HG03103 (cell line): Measurements from ENCODE around the gene ZBTB40.

Source experiments
- ATAC-seq: cut with Tn5 transposase; IDR thresholded peaks from one replicate; pipeline ENCODE4 v1.9.1; 2021; ENCODE audit warnings: low read depth; ENCODE audit not compliant: unreplicated experiment

The ZBTB40 gene

GRCh38 chr1:22496536-22497160, 45.0 kb downstream of the ZBTB40 start:
- no peak for ATAC-seq

DNA sequence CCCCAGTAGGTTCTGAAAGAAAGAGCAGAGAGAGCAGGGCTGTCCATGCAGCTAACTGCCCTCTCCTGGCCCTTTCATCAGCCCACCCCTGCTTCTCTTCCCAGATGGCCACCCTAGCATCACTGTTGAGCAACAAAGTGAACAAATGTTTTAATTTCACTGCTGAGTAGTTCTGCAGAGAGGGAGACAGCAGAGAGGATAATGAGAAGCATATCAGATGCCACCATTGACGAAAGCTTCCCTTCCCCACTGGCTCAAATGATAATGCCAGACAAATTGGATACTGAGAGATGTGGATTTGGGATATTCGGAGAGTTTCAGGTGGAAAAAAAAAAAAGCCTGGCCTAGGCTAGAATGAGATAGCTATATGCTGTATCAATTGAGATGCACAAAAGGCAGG, 46.8 kb downstream of the ZBTB40 start:
- no peak for ATAC-seq

- no peak for ATAC-seq
Measured at GRCh38 chr1:22500058-22500457, 48.4 kb downstream of the ZBTB40 start.

DNA sequence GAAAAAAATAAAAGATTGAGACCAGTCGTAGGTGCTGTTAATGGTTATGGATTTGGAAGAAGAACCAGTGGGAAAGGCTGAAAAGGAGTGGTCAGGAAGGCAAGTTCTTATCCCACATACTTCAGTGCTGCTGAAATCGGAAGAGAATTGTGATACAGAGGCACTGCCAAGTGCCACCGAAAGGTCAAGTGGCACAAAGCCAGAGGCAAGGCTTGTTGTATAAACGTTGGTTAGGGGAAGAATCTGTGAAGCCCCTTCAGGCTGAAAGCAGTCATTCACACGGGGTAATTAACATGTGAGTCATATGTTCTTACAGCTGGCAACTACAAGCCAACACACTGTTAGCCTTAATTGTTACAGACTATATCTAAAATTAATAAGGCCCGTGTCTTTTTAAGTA, 48.8 kb downstream of the ZBTB40 start:
- no peak for ATAC-seq

DNA sequence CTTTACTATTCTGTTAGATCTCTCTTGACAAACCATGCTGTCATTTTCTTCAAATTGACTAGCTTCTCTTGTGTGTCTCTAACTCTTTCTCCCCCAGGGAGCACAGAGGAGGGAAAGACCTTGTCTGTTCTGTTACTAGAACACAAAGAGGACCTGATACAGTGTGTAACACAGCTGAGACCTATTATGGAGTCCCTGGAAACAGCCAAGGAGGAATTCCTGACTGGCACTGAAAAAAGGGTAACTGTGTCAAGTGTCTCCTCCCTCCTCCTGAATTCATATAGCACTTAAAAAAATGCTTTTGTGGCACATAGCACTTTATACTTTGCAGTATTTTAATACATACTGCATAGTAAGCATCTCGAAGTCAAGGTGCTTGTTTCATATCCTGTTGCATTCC, 50.6 kb downstream of the ZBTB40 start:
- no peak for ATAC-seq

DNA sequence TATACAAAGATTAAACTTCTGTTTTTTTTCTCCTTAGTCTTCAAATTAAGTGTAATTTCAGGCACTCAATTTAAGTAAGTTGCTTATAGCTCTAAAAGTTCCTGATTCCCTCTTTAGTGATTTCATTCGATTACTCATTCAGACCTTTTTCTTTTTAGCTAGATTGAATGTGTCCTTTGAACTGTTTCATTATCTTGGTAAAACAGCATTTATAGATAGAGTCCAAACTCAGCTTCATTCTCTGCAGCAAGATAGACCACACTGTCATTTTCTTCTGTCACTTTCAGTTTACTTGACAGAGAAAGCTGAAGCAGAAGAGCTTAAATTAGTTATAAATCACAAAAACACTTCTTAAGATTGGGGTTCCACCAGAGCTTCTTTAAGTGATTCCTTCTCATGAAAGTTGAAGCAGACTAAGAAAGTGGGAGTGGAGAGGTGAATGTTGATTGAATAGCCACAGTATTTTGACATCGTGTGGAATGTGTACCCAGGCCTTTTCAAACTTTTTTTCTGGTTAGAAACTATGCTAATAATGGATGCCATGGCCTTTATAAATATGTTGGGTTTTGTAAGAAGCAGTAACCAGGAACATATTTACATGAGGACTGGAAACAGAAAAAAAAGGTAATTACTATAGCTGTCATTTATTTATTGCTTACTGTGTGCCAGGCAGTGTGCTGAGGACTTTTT, 52.2 kb downstream of the ZBTB40 start:
- ATAC-seq: no peak

- ATAC-seq: no peak
Measured at GRCh38 chr1:22506130-22506692, 54.6 kb downstream of the ZBTB40 start.

DNA sequence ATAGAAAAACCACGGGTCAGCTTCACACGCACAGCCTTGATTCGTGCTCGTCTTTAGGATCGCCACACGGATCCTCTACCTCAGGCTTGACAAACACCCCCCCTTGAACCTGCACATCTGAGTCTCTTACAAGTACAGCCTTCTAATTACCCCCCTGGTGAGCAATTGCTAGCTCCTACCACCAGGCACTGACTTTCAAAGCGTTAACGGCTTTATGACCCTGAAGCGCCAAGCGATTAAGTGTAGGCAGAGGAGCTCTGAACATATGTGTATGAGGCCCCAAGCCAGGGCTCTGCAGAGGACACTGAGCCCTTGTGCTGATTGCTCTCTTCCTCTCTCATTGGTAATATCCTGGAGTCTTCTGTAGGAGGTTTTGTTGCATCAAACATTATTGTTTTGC, 55.9 kb downstream of the ZBTB40 start:
- no peak for ATAC-seq

DNA sequence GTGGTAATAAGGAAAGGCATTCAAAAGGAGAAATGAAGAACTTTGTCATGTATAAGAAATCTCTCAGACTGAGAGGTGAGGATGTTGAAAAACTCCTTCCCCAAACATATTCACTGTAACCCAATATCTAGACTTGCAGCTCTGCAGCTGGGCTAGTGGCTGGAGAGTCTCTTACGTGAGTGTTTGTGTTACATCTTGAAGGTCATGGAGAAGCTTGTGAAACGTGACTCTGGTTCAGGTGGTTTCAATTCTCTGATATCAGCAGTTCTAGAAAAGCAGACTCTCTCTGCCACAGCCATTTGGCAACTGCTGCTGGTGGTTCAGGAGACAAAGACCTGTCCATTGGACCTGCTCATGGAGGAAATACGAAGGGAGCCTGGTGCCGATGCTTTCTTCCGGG, 56.7 kb downstream of the ZBTB40 start:
- no peak for ATAC-seq

DNA sequence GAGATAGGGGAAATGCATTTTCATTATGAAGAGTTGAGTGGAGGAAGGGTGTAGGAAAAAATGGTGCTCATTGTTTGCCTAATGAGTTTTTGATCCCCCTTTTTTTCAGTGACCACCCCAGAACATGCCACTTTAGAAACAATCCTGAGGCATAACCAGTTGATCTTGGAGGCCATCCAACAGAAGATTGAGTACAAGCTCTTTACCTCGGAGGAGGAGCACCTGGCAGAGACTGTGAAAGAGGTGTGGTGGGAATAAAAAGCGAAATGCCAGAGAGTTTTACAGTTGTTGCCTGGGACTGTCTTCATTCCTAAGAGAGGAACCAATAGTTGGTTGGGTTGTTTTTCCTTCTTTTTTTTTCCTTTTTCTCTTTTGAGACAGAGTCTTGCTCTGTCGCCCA, 57.3 kb downstream of the ZBTB40 start:
- ATAC-seq: no peak

DNA sequence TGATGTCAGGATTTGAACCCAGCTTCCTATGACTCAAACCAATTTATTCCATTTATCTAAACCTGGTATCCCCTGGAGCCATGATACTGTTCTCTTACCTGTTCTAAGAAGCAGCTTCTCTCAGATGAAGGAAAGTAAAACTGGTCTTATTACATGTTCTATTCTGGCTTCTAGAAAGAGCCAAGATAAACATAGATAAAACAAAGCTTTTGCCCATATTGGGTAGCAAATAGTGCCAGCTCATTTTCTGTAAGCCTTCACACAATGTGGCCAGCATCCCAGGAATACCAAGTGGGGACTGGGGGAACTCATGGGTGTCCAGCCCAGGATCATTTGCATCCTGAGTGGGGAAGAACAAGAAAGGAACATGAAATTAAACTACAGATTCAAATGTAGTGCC, 58.2 kb downstream of the ZBTB40 start:
- no peak for ATAC-seq

- no peak for ATAC-seq
Measured at GRCh38 chr1:22512873-22513272, 61.2 kb downstream of the ZBTB40 start.

- ATAC-seq: no peak
Measured at GRCh38 chr1:22516906-22517571, 65.4 kb downstream of the ZBTB40 start.

GRCh38 chr1:22517956-22518355, 66.3 kb downstream of the ZBTB40 start:
- ATAC-seq: no peak

- no peak for ATAC-seq
Measured at GRCh38 chr1:22518379-22518778, 66.7 kb downstream of the ZBTB40 start.

- ATAC-seq: no peak
Measured at GRCh38 chr1:22520871-22521270, 69.2 kb downstream of the ZBTB40 start.

GRCh38 chr1:22521692-22522091, 70.0 kb downstream of the ZBTB40 start:
- ATAC-seq: no peak

DNA sequence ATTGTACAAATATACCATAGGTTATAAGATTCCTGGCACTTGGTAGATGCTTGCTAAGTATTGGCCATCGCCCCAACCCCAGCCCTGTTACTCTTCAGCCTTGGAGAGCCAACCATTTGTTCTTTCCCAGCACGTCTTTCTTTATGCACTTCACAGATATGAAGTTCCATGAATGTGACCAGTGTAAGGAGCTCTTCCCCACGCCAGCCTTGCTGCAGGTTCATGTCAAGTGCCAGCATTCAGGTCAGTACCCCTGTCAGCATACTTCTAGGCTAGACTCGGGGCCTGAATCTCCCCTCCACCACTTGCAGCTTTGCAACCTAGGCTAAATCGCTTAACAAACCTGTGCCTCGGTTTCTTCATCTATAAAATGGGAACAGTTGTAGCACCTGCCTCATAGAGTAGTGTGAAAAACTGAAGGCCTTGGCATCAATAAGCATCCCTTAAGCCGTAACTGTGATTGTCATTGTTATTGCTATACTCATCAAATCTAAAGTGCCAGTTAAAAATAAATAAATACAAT, 70.6 kb downstream of the ZBTB40 start:
- ATAC-seq: no peak

DNA sequence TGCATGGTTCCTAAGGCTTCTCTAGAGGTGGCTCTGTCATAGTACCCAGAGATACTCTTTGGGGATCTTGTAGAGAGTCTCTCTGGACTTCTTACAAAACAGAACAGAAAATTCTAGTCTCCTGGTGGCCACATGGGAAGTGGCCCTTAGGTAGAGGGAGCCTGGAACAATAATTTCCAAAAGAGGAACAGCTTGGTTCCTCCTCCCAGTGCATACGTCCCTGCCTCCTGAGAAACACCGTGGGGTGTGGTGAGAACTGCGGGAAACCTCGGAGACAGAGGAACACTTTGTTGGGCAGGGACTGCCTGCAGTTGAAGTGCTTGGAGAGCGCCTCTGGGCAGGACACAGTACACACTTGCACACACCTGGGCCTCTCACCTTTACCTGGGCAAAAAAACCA, 72.8 kb downstream of the ZBTB40 start:
- ATAC-seq: no peak

- no peak for ATAC-seq
Measured at GRCh38 chr1:22525211-22525610, 73.6 kb downstream of the ZBTB40 start.

- ATAC-seq: no peak
Measured at GRCh38 chr1:22525646-22526045, 74.0 kb downstream of the ZBTB40 start.
